HepG2 (cell line): Measurements from ENCODE around the gene PSMD2. TPM values are rescaled to one million over a fixed set of nuclear protein-coding genes. Genes with fewer than 3 reads are reported as not detected.
A peak's percentile ranks its signal among the peaks of the same experiment; 100 is the strongest.

Source experiments
- CCDC6 ChIP-seq: sonication (generic); formaldehyde crosslinking; IDR thresholded peaks from 2 replicates; pipeline ENCODE4 v1.8.1; 2022; ENCODE audit warnings: mild to moderate bottlenecking, missing genetic modification reagents, moderate library complexity
- E2F1 ChIP-seq: sonication (generic); formaldehyde crosslinking; IDR thresholded peaks from 2 replicates; pipeline ENCODE4 v1.5.0; 2020; ENCODE audit warnings: missing genetic modification reagents
- FOXC1 ChIP-seq: sonication (generic); formaldehyde crosslinking; IDR thresholded peaks from 2 replicates; pipeline ENCODE4 v1.8.0; 2022; ENCODE audit warnings: mild to moderate bottlenecking, missing genetic modification reagents, borderline replicate concordance
- GPBP1L1 ChIP-seq: sonication (generic); formaldehyde crosslinking; IDR thresholded peaks from 2 replicates; pipeline ENCODE4 v1.5.0; 2020; ENCODE audit warnings: mild to moderate bottlenecking, missing genetic modification reagents
- HNRNPUL1 ChIP-seq: fragments of 200-400 bp; formaldehyde crosslinking; IDR thresholded peaks from 2 replicates; pipeline ENCODE4 v1.6.1; 2017; ENCODE audit warnings: low read depth, mild to moderate bottlenecking, low read length, moderate library complexity
- KAT8 ChIP-seq: IDR thresholded peaks from 2 replicates; pipeline ENCODE4 v1.6.1; 2016; ENCODE audit warnings: missing genetic modification reagents, missing compliant biosample characterization
- MAFK ChIP-seq, 2 experiments: IDR thresholded peaks in 1 of 2; conservative IDR thresholded peaks in 1 of 2; 2 replicates each; pipeline ENCODE4 v1.6.1; 2011; ENCODE audit warnings: improper control_type of control experiment in 2 of 2, low read length in 2 of 2
- MNT ChIP-seq: fragments of 450-650 bp; IDR thresholded peaks from 2 replicates; pipeline ENCODE4 v1.6.1; 2016
- MXD3 ChIP-seq: IDR thresholded peaks from 2 replicates; pipeline ENCODE4 v1.6.1; 2016; ENCODE audit warnings: mild to moderate bottlenecking, missing biosample characterization, missing genetic modification reagents
- NR2F2 ChIP-seq: IDR thresholded peaks from 2 replicates; pipeline ENCODE4 v1.6.1; 2012; ENCODE audit warnings: low read depth, inconsistent platforms, borderline replicate concordance
- POLR2AphosphoS5 ChIP-seq: IDR thresholded peaks from 2 replicates; pipeline ENCODE4 v1.6.1; 2012; ENCODE audit warnings: low read depth, low read length
- SMARCE1 ChIP-seq: fragments of 450-650 bp; IDR thresholded peaks from 2 replicates; pipeline ENCODE4 v1.6.1; 2017; ENCODE audit warnings: borderline replicate concordance
- SP5 ChIP-seq: IDR thresholded peaks from 2 replicates; pipeline ENCODE4 v1.6.1; 2016; ENCODE audit warnings: low read depth, borderline replicate concordance
- TAF1 ChIP-seq: sonication (generic); formaldehyde crosslinking; IDR thresholded peaks from 2 replicates; pipeline ENCODE4 v1.4.0; 2020; ENCODE audit warnings: missing genetic modification reagents
- TBX2 ChIP-seq: sonication (generic); formaldehyde crosslinking; IDR thresholded peaks from 2 replicates; pipeline ENCODE4 v1.5.0; 2020; ENCODE audit warnings: missing genetic modification reagents, mild to moderate bottlenecking, borderline replicate concordance
- TEAD2 ChIP-seq: sonication (generic); formaldehyde crosslinking; IDR thresholded peaks from 2 replicates; pipeline ENCODE4 v1.9.0; 2021; ENCODE audit warnings: missing genetic modification reagents
- ZNF224 ChIP-seq: sonication (generic); formaldehyde crosslinking; IDR thresholded peaks from 2 replicates; pipeline ENCODE4 v1.5.0; 2020; ENCODE audit warnings: mild to moderate bottlenecking, missing genetic modification reagents
- ZNF296 ChIP-seq: sonication (generic); formaldehyde crosslinking; conservative IDR thresholded peaks from 2 replicates; pipeline ENCODE4 v1.5.0; 2020; ENCODE audit warnings: mild to moderate bottlenecking, missing genetic modification reagents
- ZNF562 ChIP-seq: sonication (generic); formaldehyde crosslinking; IDR thresholded peaks from 2 replicates; pipeline ENCODE4 v1.8.0; 2022; ENCODE audit warnings: missing genetic modification reagents, borderline replicate concordance
- ZNF577 ChIP-seq: sonication (generic); formaldehyde crosslinking; IDR thresholded peaks from 2 replicates; pipeline ENCODE4 v1.4.0; 2020; ENCODE audit warnings: mild to moderate bottlenecking, low read depth, missing genetic modification reagents, borderline replicate concordance
- ZNF775 ChIP-seq: sonication (generic); formaldehyde crosslinking; IDR thresholded peaks from 2 replicates; pipeline ENCODE4 v1.4.0; 2020; ENCODE audit warnings: missing genetic modification reagents, mild to moderate bottlenecking, moderate library complexity, borderline replicate concordance
- polyA plus RNA-seq, 8 experiments: library from polyadenylated mRNA; depleted of rRNA in 3 of 8; stranded (reverse) in 7 of 8; unstranded in 1 of 8; fragments of >200 nt; fragmentation: Illumina TruSeq in 4 of 8; extraction: Trizol in 4 of 8; gene quantifications; 2 replicates each; pipeline versions ENCODE4 v1.2.1 to v1.2.3, GENCODE V29; 2011 to 2016; ENCODE audit warnings: low read depth in 4 of 8, missing spikeins in 1 of 8, mixed read lengths in 1 of 8; ENCODE audit not compliant: insufficient read depth in 1 of 8
- total RNA-seq, 5 experiments: library from RNA; depleted of rRNA; stranded (reverse); fragments of >200 nt; fragmentation: Illumina TruSeq; extraction: Trizol; gene quantifications; 2 replicates each; pipeline ENCODE4 v1.2.3, GENCODE V29; 2016; ENCODE audit warnings: low read depth in 1 of 5
- TF ChIP-seq, protein P1 (sequence below), 2 experiments: IDR thresholded peaks; 2 replicates each; pipeline ENCODE4 v1.6.1; 2011 to 2012; ENCODE audit warnings: low read length in 2 of 2, borderline replicate concordance in 1 of 2, low read depth in 1 of 2, mild to moderate bottlenecking in 1 of 2, moderate library complexity in 1 of 2
- TF ChIP-seq, protein P2 (sequence below): sonication (generic); formaldehyde crosslinking; IDR thresholded peaks from 2 replicates; pipeline ENCODE4 v1.5.0; 2020; ENCODE audit warnings: missing genetic modification reagents

The PSMD2 gene
- total and polyA plus RNA-seq, 2 of the 13 experiments (the other 11 are each of a cell fraction or from before 2014, with no cell fraction given), result 125 to 200 TPM

DNA sequence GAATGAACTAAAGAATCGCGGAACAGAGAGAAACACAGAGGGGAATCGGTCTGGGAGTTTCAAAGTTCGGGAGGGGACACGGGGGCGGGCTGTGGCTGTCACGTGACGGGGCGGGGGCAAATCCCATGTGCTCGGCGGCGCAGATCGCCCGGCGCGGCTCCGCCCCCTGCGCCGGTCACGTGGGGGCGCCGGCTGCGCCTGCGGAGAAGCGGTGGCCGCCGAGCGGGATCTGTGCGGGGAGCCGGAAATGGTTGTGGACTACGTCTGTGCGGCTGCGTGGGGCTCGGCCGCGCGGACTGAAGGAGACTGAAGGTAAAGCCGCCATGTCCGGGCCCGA, 15.3 kb downstream of the PSMD2 start, which contains the start of gene EIF4G1 (continued):
- TF ChIP-seq, protein P1, sequence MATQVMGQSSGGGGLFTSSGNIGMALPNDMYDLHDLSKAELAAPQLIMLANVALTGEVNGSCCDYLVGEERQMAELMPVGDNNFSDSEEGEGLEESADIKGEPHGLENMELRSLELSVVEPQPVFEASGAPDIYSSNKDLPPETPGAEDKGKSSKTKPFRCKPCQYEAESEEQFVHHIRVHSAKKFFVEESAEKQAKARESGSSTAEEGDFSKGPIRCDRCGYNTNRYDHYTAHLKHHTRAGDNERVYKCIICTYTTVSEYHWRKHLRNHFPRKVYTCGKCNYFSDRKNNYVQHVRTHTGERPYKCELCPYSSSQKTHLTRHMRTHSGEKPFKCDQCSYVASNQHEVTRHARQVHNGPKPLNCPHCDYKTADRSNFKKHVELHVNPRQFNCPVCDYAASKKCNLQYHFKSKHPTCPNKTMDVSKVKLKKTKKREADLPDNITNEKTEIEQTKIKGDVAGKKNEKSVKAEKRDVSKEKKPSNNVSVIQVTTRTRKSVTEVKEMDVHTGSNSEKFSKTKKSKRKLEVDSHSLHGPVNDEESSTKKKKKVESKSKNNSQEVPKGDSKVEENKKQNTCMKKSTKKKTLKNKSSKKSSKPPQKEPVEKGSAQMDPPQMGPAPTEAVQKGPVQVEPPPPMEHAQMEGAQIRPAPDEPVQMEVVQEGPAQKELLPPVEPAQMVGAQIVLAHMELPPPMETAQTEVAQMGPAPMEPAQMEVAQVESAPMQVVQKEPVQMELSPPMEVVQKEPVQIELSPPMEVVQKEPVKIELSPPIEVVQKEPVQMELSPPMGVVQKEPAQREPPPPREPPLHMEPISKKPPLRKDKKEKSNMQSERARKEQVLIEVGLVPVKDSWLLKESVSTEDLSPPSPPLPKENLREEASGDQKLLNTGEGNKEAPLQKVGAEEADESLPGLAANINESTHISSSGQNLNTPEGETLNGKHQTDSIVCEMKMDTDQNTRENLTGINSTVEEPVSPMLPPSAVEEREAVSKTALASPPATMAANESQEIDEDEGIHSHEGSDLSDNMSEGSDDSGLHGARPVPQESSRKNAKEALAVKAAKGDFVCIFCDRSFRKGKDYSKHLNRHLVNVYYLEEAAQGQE (IDR thresholded peaks at IDR 0.05; ENCODE audit: borderline replicate concordance in 1 of 2, low read depth in 1 of 2, low read length in 2 of 2), result peak in 1 of 2 experiments; percentile 41; a peak in 1 of 4 replicates
- 0 out of 2 replicates have a peak, but pooled peaks have one; percentile 7 for TF ChIP-seq FOXC1
- no peak for TF ChIP-seq SMARCE1
- TF ChIP-seq ZNF224 (CRISPR knock-in tag), result no peak
- no peak for TF ChIP-seq E2F1
- TF ChIP-seq NR2F2, result no peak
- no peak for TF ChIP-seq GPBP1L1 (CRISPR knock-in tag)
- no peak for TF ChIP-seq MAFK (conservative IDR thresholded peaks at IDR 0.05 in 1 of 2, IDR thresholded peaks at IDR 0.05 in 1 of 2; ENCODE audit: low read length in 2 of 2)
- TF ChIP-seq TBX2 (CRISPR knock-in tag), result peak; percentile 55
- no peak for TF ChIP-seq TEAD2
- TF ChIP-seq ZNF577 (CRISPR knock-in tag), result no peak
- TF ChIP-seq CCDC6 (CRISPR knock-in tag), result peak; percentile 75
- TF ChIP-seq POLR2AphosphoS5, result peak; percentile 76
- TF ChIP-seq ZNF775, result no peak
- no peak for TF ChIP-seq KAT8 (CRISPR knock-in tag)
- no peak for TF ChIP-seq HNRNPUL1
- peak; percentile 89 for TF ChIP-seq MNT
- TF ChIP-seq ZNF562 (CRISPR knock-in tag), result no peak
- TF ChIP-seq, protein P2, sequence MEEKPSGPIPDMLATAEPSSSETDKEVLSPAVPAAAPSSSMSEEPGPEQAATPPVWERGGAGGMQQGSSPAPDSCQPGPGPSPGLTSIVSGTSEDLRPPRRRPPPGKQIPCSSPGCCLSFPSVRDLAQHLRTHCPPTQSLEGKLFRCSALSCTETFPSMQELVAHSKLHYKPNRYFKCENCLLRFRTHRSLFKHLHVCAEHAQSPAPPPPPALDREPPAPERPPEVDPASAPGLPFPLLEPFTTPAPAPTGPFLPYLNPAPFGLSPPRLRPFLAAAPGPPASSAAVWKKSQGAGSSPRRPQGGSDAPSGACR (CRISPR knock-in tag), result no peak
- no peak for TF ChIP-seq ZNF296 (CRISPR knock-in tag)
- 0 out of 2 replicates have a peak, but pooled peaks have one; percentile 25 for TF ChIP-seq MXD3 (CRISPR knock-in tag)
- TF ChIP-seq TAF1, result peak; percentile 38; the same call in 1 of the 2 replicates
- peak; percentile 56; the same call in 1 of the 2 replicates for TF ChIP-seq SP5 (CRISPR knock-in tag)
